Occipital lobe (tissue), 2 donors: ENCODE results near the gene RO60. TPM values are rescaled to one million over a fixed set of nuclear protein-coding genes. Genes with fewer than 3 reads are reported as not detected.
A peak's percentile ranks its signal among the peaks of the same experiment; 100 is the strongest.

Experiments used
- DNase-seq: peaks from one replicate; lab custom pipeline; 2025; lab: John Stamatoyannopoulos, UW
- total RNA-seq: library from RNA; depleted of rRNA; stranded (reverse); fragments of >200 nt; gene quantifications from one replicate; pipeline ENCODE4 v1.2.3, GENCODE V29; 2014

RO60 gene
- total RNA-seq, 1 donor from 2014 or later: 448 TPM

DNA sequence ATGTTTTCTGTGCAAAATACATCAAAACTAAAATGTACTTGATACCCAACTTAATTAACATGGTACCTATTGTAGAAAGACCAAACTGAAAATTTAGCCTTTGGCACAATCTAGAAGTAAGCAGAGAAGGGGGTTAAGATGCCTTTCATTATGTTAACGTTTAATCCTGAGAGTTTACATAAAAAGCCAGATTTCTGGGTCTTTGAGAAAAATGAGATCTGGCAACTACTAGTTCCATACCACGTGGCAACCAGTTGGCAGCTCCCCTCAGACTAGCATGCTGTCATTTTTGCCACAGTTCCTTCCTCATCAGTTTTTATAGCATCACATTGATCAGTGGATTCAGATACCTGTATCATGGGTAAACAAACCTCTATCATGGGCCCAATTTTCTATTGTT is 1.5 kb downstream of the RO60 start:
- DNase-seq: no peak

DNA sequence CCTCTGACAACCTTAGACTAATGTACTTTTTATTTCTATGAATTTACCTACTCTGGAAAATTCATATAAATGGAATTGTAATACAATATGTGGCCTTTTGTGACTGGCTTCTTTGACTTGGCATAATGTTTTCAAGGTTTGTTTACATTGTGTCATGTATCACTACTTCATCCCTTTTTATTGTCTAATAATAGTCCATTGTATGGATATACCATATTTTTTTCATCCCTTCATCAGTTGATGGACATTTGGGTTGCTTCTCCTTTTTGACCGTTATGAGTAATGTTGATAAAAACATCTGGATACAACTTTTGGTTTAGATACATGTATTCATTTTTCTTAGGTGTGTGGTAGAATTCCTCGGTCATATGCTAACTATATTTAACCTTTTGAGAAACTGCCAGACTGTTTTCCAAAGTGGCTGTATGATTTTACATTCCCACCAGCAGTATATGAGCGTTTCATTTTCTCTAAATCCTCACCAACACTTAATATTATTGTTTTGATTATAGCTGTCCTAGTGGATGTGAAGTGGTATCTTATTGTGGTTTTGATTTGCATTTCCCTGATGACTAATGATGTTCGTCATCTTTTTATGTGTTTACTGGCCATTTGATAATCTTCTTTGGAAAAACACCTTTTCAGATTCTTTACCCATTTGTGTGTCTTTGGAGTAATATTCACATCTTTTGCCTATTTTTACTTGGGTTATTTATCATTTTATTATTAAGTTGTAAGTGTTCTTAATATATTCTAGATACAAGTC is 3.5 kb downstream of the RO60 start:
- no peak for DNase-seq

DNA sequence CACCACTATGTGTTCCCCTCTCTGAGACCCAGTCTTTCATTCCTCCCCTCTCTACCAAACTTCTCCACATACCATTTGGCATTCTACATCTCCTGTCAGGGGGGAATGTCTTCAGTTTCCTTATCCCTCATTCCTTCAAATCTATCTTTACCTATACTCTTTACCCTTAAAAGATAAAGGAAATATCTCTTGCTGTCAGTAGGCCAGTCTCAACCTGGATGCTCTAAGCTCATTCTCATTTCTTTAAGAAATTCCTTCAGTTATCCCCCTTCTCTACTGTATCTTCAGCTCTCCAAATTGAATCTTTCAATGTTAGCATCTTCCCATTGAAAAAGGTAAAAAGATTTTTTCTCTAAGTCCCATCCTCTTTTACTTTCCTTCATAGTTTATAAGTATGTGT is 6.5 kb downstream of the RO60 start:
- no peak for DNase-seq

- DNase-seq: no peak
Observed at GRCh38 chr1:193066606-193067005, 7.2 kb downstream of the RO60 start.

- no peak for DNase-seq
Observed at GRCh38 chr1:193068013-193068412, 8.6 kb downstream of the RO60 start.

DNA sequence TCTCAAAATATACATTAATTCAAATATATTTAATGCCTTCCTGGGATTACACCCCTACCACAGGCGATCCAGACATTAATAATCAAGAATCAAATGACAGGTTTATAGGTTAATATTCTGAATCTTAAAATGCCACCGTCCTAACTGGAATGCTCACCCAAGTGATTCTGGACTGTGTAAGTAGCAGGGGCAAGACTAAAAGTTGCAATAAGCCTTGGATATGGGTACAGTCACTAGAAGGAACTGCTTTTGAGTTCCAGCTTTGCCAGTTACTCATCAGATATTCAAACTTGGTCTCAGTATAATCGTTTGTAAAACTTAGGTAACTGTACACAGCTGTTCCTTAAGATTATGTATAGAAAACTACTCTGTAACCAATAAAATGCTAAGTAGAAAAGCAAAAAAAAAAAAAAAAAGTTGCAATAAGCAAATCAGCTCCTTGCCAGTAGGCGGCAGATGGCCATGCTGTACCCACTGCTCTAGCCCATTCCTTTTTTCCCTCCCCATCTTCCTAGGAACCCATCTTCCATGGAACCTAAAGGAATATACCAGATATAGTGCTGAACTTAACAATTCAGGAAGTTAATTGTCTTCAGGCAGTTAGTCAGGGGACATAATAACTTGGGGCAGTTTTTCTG is 10.5 kb downstream of the RO60 start:
- no peak for DNase-seq

DNA sequence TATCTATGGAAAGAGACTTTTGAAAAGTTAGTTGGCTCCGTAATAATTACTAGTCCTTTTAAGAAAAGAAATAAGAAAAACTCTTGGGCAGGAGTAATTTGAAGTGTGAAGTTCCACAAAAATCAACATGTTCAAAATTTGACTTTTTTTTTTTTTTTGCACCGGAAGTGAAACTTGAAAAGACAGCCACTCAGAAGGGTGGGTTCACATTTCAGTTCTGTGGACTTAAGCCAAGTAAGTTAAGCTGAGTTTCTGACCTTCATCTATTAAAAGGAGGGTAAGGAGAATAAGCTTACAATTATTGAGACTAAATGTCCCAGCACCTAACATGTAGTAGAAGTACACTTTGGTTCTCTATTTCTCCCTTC is 11.0 kb downstream of the RO60 start:
- DNase-seq: no peak

- DNase-seq: no peak
Observed at GRCh38 chr1:193070942-193071341, 11.5 kb downstream of the RO60 start.

GRCh38 chr1:193077991-193078390 is 18.6 kb downstream of the RO60 start:
- no peak for DNase-seq

DNA sequence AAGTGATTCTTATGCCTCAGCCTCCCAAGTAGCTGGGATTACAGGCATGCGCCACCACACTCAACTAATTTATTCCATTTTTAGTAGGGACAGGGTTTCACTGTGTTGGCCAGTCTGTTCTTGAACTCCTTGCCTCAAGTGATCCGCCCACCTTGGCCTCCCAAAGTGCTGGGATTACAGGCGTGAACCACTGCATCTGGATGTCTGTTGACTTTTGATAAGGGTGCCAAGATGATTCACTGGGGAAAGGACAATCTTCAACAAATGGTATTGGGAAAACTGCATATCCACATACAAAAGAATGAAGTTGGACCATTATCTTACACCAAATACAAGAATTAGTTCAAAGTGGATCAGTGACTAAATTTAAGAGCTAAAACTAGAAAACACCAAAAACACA is 19.8 kb downstream of the RO60 start:
- no peak for DNase-seq

DNA sequence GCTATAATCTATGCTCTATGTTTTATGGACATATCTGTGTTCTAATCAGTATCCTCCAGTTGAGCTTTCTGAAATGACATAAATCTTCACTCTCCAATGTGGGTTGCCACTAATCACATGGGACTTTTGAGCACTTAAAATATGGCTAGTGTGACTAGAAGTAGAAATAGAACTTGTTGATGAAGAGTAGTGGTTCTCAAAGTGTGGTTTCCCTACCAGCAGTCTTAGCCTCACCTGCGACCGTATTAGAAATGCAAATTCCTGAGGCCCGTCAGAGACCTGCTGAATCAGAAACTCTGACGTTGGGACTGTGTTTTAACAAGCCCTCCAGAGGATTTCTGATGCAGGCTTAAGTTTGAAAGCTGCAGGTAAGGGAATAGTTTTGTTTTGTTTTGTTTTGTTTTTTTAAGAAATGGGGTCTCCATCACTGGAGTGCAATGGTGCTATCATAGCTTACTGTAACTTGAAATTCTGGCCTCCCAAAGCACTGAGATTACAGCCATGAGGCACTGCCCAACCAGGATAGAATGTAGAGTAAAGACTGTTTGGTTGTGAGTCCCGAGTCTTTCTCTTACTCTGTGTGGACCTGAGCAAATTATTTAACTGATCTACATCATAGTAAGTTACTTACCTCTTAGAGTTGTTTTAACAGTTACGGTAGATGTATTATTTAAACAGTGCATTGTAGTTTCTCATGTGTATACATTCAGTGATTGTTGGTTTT is 24.1 kb downstream of the RO60 start:
- no peak for DNase-seq

GRCh38 chr1:193085263-193085662 is 25.9 kb downstream of the RO60 start:
- DNase-seq: no peak

DNA sequence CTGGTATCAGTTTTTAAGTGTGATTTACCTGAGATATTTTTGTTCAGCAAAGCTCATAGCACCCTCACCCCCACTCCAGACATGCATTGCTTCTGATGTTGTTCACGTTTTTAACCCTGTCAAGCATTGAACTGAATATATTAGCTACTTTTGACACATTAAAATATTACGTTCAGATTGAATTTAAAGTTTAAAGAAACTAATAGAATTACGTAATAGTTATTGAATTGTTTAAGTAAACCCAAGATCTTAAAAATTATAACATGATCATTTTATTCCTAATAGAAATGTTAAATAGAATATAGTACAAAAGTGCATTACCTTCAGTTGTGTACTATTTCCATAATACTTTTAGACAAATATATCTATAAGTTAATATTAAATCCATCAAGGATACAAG is 26.9 kb downstream of the RO60 start:
- no peak for DNase-seq

GRCh38 chr1:193087893-193088292 is 28.5 kb downstream of the RO60 start:
- DNase-seq: no peak

DNA sequence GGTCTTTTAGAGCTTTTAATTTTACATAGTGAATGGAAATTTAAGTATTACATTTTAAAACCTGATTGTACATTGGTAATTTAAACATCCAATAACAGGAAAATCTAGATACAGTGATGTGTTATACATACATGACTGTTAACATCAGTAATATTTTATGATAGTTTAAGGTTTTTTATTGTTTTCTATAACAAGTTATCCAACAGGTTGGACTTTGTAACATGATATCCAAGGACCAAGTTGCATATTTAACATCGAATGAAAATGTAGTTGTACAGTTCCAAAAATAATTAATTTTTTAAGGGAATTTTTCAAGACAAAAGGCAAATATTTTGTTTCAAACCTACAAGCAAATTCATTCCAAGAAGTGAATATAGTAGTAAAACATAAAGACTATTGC is 31.5 kb downstream of the RO60 start:
- DNase-seq: no peak

- no peak for DNase-seq
Observed at GRCh38 chr1:193094112-193094511, 34.7 kb downstream of the RO60 start.

- no peak for DNase-seq
Observed at GRCh38 chr1:193102662-193103061, 43.2 kb downstream of the RO60 start.

- no peak for DNase-seq
Observed at GRCh38 chr1:193103759-193104501, 44.5 kb downstream of the RO60 start.

DNA sequence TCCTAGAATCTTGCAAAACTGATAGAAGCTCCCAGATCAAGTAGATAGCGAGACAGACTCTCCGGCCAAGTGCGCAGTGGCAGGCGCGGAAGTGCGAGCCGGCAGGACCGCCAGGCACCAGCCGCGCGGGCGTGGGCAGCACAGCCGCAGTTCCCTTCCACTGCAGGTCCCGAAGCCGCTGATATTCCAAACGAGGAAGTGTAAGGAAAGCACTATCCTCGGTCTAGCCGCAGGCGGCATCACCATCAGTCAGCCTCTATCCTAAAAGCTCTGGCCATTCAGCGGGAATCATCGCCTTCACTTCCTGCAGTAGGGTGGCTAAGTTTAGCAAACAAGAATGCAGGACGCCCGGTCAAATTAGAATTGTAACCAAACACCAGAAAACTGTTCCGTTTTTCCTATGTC is 45.1 kb downstream of the RO60 start:
- peak; percentile 29 for DNase-seq

DNA sequence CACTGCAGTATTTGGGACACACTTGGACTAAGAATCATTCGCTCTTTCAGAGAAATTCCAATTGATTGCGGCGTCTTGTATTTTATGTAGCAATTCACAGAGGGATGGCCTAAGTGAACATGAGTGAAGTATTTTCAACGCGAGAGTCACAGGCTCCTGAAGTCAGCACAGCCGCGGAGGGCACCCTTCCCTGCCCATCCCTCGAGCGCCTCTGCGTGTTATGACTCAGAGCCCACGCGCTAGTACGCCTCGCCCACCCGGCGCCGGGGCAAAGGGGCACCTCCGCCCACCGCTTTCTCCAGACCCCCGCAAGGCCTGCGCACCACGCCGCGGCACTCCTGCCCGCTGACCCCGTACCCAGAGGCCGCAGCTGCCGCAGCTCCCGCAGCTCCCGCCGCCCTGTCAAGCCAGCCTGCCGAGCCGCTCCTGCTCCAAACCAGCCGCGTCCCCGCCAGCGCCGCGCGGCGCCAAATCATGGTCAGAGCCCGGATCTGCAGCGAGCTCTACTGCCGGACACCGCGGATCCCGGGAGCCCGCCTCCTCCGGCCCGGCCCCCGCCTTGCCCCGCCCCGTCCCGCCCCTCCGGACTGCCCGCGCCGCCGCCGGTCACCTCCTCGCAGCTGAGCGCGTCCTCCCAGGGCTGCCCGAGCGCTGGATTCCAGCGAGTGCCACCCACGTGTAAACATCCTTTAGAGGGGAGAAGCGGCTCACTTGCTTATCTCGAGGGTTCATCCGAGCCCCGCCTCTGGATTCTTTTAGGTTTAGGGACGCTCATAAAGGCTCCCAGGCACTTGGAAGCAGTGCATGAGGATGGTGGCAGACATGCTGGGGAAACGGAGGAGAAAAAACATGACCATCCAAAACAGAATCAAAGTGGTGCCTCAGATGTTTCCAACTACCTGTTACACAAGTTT is 45.8 kb downstream of the RO60 start, which contains the start of gene GLRX2:
Gene GLRX2, minus strand, starts transcription at position 508 of the 914 bp plus-strand sequence. Its CDS starts 32 bp downstream, at position 476.
- peak; percentile 88 for DNase-seq

DNA sequence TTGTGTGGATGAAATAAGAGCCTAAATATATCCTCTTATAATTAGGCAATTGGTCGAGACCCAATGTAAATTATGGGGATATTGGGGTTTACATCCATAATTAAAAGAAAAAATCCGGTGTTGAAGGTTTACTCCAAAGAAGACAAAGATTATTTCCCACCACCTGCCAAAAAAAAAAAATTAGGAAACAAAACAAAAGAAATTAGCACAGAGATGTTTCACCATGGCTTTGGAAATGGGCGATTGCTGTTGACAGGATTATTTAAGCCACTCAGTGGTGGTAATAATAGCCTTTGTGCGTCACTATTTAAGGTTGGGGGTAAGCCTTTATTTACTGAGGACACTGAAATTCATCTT is 46.4 kb downstream of the RO60 start:
- DNase-seq: no peak
